VCaP (cell line): ENCODE data around the gene GFRA1.

Experiments used
- H3K27ac ChIP-seq: fragments of 450-650 bp; 2 replicates; pipeline ENCODE4 v1.5.1; 2017
- CTCF ChIP-seq: fragments of 450-650 bp; conservative IDR thresholded peaks from 2 replicates; pipeline ENCODE4 v1.5.1; 2017; ENCODE audit warnings: mild to moderate bottlenecking, moderate library complexity

The GFRA1 gene

GRCh38 chr10:116239229-116239628 lies 33.8 kb downstream of the GFRA1 start:
- H3K27ac ChIP-seq = no peak overlapping the region
- TF ChIP-seq CTCF = no peak

GRCh38 chr10:116237970-116238369 lies 35.0 kb downstream of the GFRA1 start:
- no peak for TF ChIP-seq CTCF
- H3K27ac ChIP-seq = no peak overlapping the region

GRCh38 chr10:116237260-116237659 lies 35.7 kb downstream of the GFRA1 start:
- TF ChIP-seq CTCF = no peak
- H3K27ac ChIP-seq = no peak overlapping the region

GRCh38 chr10:116233230-116233629 lies 39.8 kb downstream of the GFRA1 start:
- TF ChIP-seq CTCF = no peak
- H3K27ac ChIP-seq = no peak overlapping the region

GRCh38 chr10:116232613-116233012 lies 40.4 kb downstream of the GFRA1 start:
- H3K27ac ChIP-seq = no peak overlapping the region
- no peak for TF ChIP-seq CTCF

- H3K27ac ChIP-seq = no peak overlapping the region
- no peak for TF ChIP-seq CTCF
These were observed 46.2 kb downstream of the GFRA1 start for GRCh38 chr10:116226766-116227165.

- no peak overlapping the region for H3K27ac ChIP-seq
- no peak for TF ChIP-seq CTCF
These were observed 47.0 kb downstream of the GFRA1 start for GRCh38 chr10:116226053-116226452.

- TF ChIP-seq CTCF = no peak
- no peak overlapping the region for H3K27ac ChIP-seq
These were observed 49.7 kb downstream of the GFRA1 start for GRCh38 chr10:116223289-116223688.
